ENCODE measurements around the gene GALNT4. TPM values are rescaled to one million over a fixed set of nuclear protein-coding genes. Genes with fewer than 3 reads are reported as not detected.

The GALNT4 gene
- total RNA-seq, 8 experiments from 2014 or later: 1.5 to 4.9 (median 2.8) TPM

GRCh38 chr12:89484470-89484869 lies 40.1 kb downstream of the GALNT4 start:
- WGBS, 10 experiments: 78 to 100% (median 82%) methylated on average over 1 of the region's 1 CpG; no CpG with 5 or more reads in 4 of the 10 experiments
- in situ Hi-C loops (cut with MboI; ENCODE audit: low pct_unique_long_range_greater_than_20kb in 2 of 9, low sequenced_read_pairs in 9 of 9, unreplicated experiment in 9 of 9): no loop called here
- H3K4me3 ChIP-seq: no peak overlapping the region
- no peak overlapping the region for H3K27ac ChIP-seq
- H3K4me1 ChIP-seq (replicated peaks in 1 of 2): no peaks in the 10 kb centered on the region
- ATAC-seq (replicated peaks in 6 of 8): peak in 3 of 8 experiments; percentile 24 to 62 (median 54)

GRCh38 chr12:89481213-89481914 lies 43.2 kb downstream of the GALNT4 start:
- Histone ChIP-seq H3K4me1 (replicated peaks in 1 of 2) (no peaks in the 10 kb centered on the region), H3K4me3 (no peak overlapping the region), H3K27ac (no peak overlapping the region)
- WGBS, 10 experiments: 57 to 100% (median 100%) methylated on average over 1 to 2 of the region's 2 CpGs; no CpG with 5 or more reads in 1 of the 10 experiments
- in situ Hi-C loops (cut with MboI; ENCODE audit: low pct_unique_long_range_greater_than_20kb in 2 of 9, low sequenced_read_pairs in 9 of 9, unreplicated experiment in 9 of 9): no loop called here
- ATAC-seq (replicated peaks in 6 of 8): no peak

- Histone ChIP-seq H3K4me3 (no peak overlapping the region), H3K27ac (no peak overlapping the region), H3K4me1 (replicated peaks in 1 of 2) (no peaks in the 10 kb centered on the region)
- in situ Hi-C loops (cut with MboI; ENCODE audit: low pct_unique_long_range_greater_than_20kb in 2 of 9, low sequenced_read_pairs in 9 of 9, unreplicated experiment in 9 of 9): loop anchor here in 1 of 9 experiments (10.0 kb wide), 1 partner anchor 45 kb away; the partner anchor contains the start of genes GALNT4 and POC1B
- no peak for ATAC-seq (replicated peaks in 6 of 8)
- 55 to 100% (median 89%) methylated on average over 1 to 3 of the region's 3 CpGs for WGBS, 10 experiments
Observed at GRCh38 chr12:89479982-89480381, 44.6 kb downstream of the GALNT4 start.

- no peak for ATAC-seq (replicated peaks in 6 of 8)
- WGBS, 10 experiments: 64 to 100% (median 80%) methylated on average over 1 to 8 of the region's 8 CpGs; no CpG with 5 or more reads in 1 of the 10 experiments
- in situ Hi-C loops (cut with MboI; ENCODE audit: low pct_unique_long_range_greater_than_20kb in 2 of 9, low sequenced_read_pairs in 9 of 9, unreplicated experiment in 9 of 9): loop anchor here in 1 of 9 experiments (10.0 kb wide), 1 partner anchor 47 kb away; the partner anchor contains the start of genes GALNT4 and POC1B
- no peak overlapping the region for H3K27ac ChIP-seq
- peaks cover under 1 to 3% of the 10 kb centered on the region in 2 donors for H3K4me1 ChIP-seq (replicated peaks in 1 of 2)
- no peak overlapping the region for H3K4me3 ChIP-seq
Observed at GRCh38 chr12:89477633-89478279, 46.8 kb downstream of the GALNT4 start.

GRCh38 chr12:89476904-89477595 lies 47.5 kb downstream of the GALNT4 start:
- ATAC-seq (replicated peaks in 6 of 8): no peak
- Histone ChIP-seq H3K4me1 (replicated peaks in 1 of 2) (peaks cover 2 to 11% of the 10 kb centered on the region in 2 donors), H3K27ac (no peak overlapping the region), H3K4me3 (no peak overlapping the region)
- WGBS, 10 experiments: 0 to 100% (median 88%) methylated on average over 1 to 4 of the region's 4 CpGs; no CpG with 5 or more reads in 1 of the 10 experiments
- in situ Hi-C loops (cut with MboI; ENCODE audit: low pct_unique_long_range_greater_than_20kb in 2 of 9, low sequenced_read_pairs in 9 of 9, unreplicated experiment in 9 of 9): loop anchor here in 1 of 9 experiments (10.0 kb wide), 1 partner anchor 48 kb away; the partner anchor contains the start of genes GALNT4 and POC1B

- Histone ChIP-seq H3K27ac (no peak overlapping the region), H3K4me1 (replicated peaks in 1 of 2) (peaks cover 2 to 11% of the 10 kb centered on the region in 2 donors), H3K4me3 (no peak overlapping the region)
- in situ Hi-C loops (cut with MboI; ENCODE audit: low pct_unique_long_range_greater_than_20kb in 2 of 9, low sequenced_read_pairs in 9 of 9, unreplicated experiment in 9 of 9): loop anchor here in 1 of 9 experiments (10.0 kb wide), 1 partner anchor 49 kb away; the partner anchor contains the start of genes GALNT4 and POC1B
- ATAC-seq (replicated peaks in 6 of 8): no peak
- WGBS, 10 experiments: 67 to 100% (median 78%) methylated on average over 1 to 3 of the region's 3 CpGs; no CpG with 5 or more reads in 4 of the 10 experiments
Observed at GRCh38 chr12:89476232-89476631, 48.4 kb downstream of the GALNT4 start.

- Histone ChIP-seq H3K4me3 (no peak overlapping the region), H3K27ac (no peak overlapping the region), H3K4me1 (replicated peaks in 1 of 2) (peaks cover 2 to 11% of the 10 kb centered on the region in 2 donors)
- ATAC-seq (replicated peaks in 6 of 8): no peak
- in situ Hi-C loops (cut with MboI; ENCODE audit: low pct_unique_long_range_greater_than_20kb in 2 of 9, low sequenced_read_pairs in 9 of 9, unreplicated experiment in 9 of 9): loop anchor here in 1 of 9 experiments (10.0 kb wide), 1 partner anchor 49 kb away; the partner anchor contains the start of genes GALNT4 and POC1B
- 28 to 92% (median 71%) methylated on average over 2 to 6 of the region's 6 CpGs; no CpG with 5 or more reads in 1 of the 10 experiments for WGBS, 10 experiments
Observed at GRCh38 chr12:89475203-89475990, 49.2 kb downstream of the GALNT4 start.

- in situ Hi-C loops (cut with MboI; ENCODE audit: low pct_unique_long_range_greater_than_20kb in 2 of 9, low sequenced_read_pairs in 9 of 9, unreplicated experiment in 9 of 9): loop anchor here in 5 of 9 experiments (10.0 to 25.0 kb wide), 3 partner anchors 50 to 462 kb away; partner anchors contain the start of genes GALNT4 (in 1 of the 5) and POC1B (in 1 of the 5)
- Histone ChIP-seq H3K4me3 (no peak overlapping the region), H3K27ac (no peak overlapping the region), H3K4me1 (replicated peaks in 1 of 2) (peaks cover 2 to 11% of the 10 kb centered on the region in 2 donors)
- 0 to 100% (median 66%) methylated on average over 1 of the region's 1 CpG; no CpG with 5 or more reads in 4 of the 10 experiments for WGBS, 10 experiments
- ATAC-seq (replicated peaks in 6 of 8): no peak
Observed at GRCh38 chr12:89474615-89475014, 50.0 kb downstream of the GALNT4 start.

Other genes with a start within 250 kb of the GALNT4 start
- 10 to 100 TPM in 7 of 8 experiments, 1 to 10 TPM in 1; 6.8 to 67.6 (median 22.2) TPM for gene DUSP6, start 172.3 kb downstream of the GALNT4 start, total RNA-seq
- 10 to 100 TPM in 4 of 8 experiments, 1 to 10 TPM in 4; 6.3 to 22.3 (median 9.7) TPM for gene POC1B, start 1.3 kb upstream of the GALNT4 start, total RNA-seq
- gene ATP2B1, start 184.0 kb upstream of the GALNT4 start, total RNA-seq: 100 to 1,000 TPM in 1 of 8 experiments, 10 to 100 TPM in 7; 54.8 to 107 (median 92.3) TPM